OCI-LY7 (cell line): ENCODE data around the gene FGD4. TPM values are rescaled to one million over a fixed set of nuclear protein-coding genes. Genes with fewer than 3 reads are reported as not detected.

Source experiments
- BruUV-seq: library from RNA; stranded (reverse); fragments of 400-500 nt; replicated peaks from 2 replicates; lab custom pipeline; 2021; lab: Mats Ljungman, UMichigan
- CTCF ChIA-PET: fragments of 300-600 bp; sonication (Branson Sonifier 250); formaldehyde crosslinking; loops from one replicate; lab custom pipeline; 2022; ENCODE audit warnings: antibody characterized with exemption; ENCODE audit not compliant: unreplicated experiment; lab: Charles Lee
- POLR2A ChIA-PET: fragments of 300-600 bp; sonication (Branson Sonifier 250); formaldehyde crosslinking; loops from one replicate; lab custom pipeline; 2022; ENCODE audit warnings: antibody characterized with exemption; lab: Charles Lee
- DNase-seq: peaks from one replicate; pipeline ENCODE4 v3.0.0-alpha.2; 2015; ENCODE audit warnings: low spot score
- H2AFZ ChIP-seq: fragments of 200-600 bp; sonication (generic), shearing (Covaris generic); 2 replicates; pipeline ENCODE4 v1.6.1; 2014; ENCODE audit warnings: mild to moderate bottlenecking, antibody characterized with exemption, low read length, moderate library complexity
- H3K27ac ChIP-seq: fragments of 200-600 bp; sonication (generic); 2 replicates; pipeline ENCODE4 v1.5.1; 2014; ENCODE audit warnings: mixed run types, low read depth, mild to moderate bottlenecking, moderate library complexity, low read length, inconsistent platforms; ENCODE audit not compliant: poor library complexity, severe bottlenecking
- H3K36me3 ChIP-seq: fragments of 200-600 bp; sonication (generic); 2 replicates; pipeline ENCODE4 v1.6.1; 2014; ENCODE audit warnings: mild to moderate bottlenecking, antibody characterized with exemption, low read length, moderate library complexity, mixed read lengths; ENCODE audit not compliant: insufficient read depth
- H3K4me1 ChIP-seq: fragments of 200-600 bp; sonication (generic); 2 replicates; pipeline ENCODE4 v1.5.1; 2014; ENCODE audit warnings: mild to moderate bottlenecking, low read length; ENCODE audit not compliant: insufficient read depth, poor library complexity, severe bottlenecking
- H3K4me2 ChIP-seq: fragments of 200-600 bp; sonication (generic); 2 replicates; pipeline ENCODE4 v1.6.1; 2014; ENCODE audit warnings: mild to moderate bottlenecking, low read length
- H3K4me3 ChIP-seq: fragments of 200-600 bp; sonication (generic); 2 replicates; pipeline ENCODE4 v1.5.1; 2014; ENCODE audit warnings: mild to moderate bottlenecking, low read depth, low read length; ENCODE audit not compliant: poor library complexity, severe bottlenecking
- H3K79me2 ChIP-seq: fragments of 200-600 bp; sonication (generic); 2 replicates; pipeline ENCODE4 v1.6.1; 2016; ENCODE audit warnings: low read depth, mild to moderate bottlenecking, low read length, moderate library complexity, mixed read lengths; ENCODE audit not compliant: insufficient read depth
- H3K9me2 ChIP-seq: fragments of 200-600 bp; sonication (generic); 2 replicates; pipeline ENCODE4 v1.6.1; 2016; ENCODE audit warnings: mild to moderate bottlenecking, low read length, mixed read lengths; ENCODE audit not compliant: insufficient read depth
- H3K9me3 ChIP-seq: fragments of 200-600 bp; sonication (generic); 2 replicates; pipeline ENCODE4 v1.6.1; 2014; ENCODE audit warnings: mild to moderate bottlenecking, mixed run types, low read length, mixed read lengths
- H4K20me1 ChIP-seq: fragments of 200-600 bp; sonication (generic); 2 replicates; pipeline ENCODE4 v1.6.1; 2014; ENCODE audit warnings: mild to moderate bottlenecking, antibody characterized with exemption, low read length, moderate library complexity, mixed read lengths; ENCODE audit not compliant: insufficient read depth
- EZH2phosphoT487 ChIP-seq: fragments of 200-600 bp; sonication (generic); IDR thresholded peaks from 2 replicates; pipeline ENCODE4 v1.6.1; 2018; ENCODE audit warnings: low read depth, borderline replicate concordance, mild to moderate bottlenecking, mixed run types, antibody characterized with exemption, low read length, moderate library complexity, mixed read lengths
- intact Hi-C: fragments of 100-400 bp; cut with micrococcal nuclease; formaldehyde crosslinking; loops from one replicate; pipeline ENCODE4 v1.10.0; 2022; ENCODE audit not compliant: unreplicated experiment
- total RNA-seq, 2 experiments: library from RNA; depleted of rRNA in 1 of 2; stranded (reverse); fragments of >200 nt in 1 of 2; shearing (Covaris generic) in 1 of 2; gene quantifications; 2 replicates each; pipeline ENCODE4 v1.2.3, GENCODE V29; 2014 to 2022
- TF ChIP-seq, protein P1 (sequence below): fragments of 200-600 bp; sonication (generic); conservative IDR thresholded peaks from 2 replicates; pipeline ENCODE4 v1.5.1; 2014; ENCODE audit warnings: mild to moderate bottlenecking, antibody characterized with exemption, low read length, moderate library complexity, mixed read lengths

FGD4 gene
- total RNA-seq, 2 experiments from 2014 or later: 14.9 to 19.3 TPM

DNA sequence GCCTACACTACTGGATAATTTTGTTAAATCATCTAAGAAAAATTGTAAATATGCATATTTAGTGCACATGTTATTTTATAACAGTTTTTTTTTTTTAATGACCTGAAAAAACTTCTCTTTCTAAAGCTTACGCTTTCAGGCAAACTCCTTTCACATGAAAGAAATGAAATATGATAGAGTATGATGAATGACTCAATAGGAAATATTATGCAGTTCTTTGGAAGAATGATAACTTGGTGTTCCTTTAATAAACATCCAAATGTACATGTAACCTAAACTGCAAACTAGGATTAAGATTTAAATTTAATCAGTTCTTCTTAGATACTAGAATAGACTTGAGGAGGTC lies 136.6 kb downstream of the FGD4 start:
- no peak for TF ChIP-seq EZH2phosphoT487
- TF ChIP-seq, protein P1, sequence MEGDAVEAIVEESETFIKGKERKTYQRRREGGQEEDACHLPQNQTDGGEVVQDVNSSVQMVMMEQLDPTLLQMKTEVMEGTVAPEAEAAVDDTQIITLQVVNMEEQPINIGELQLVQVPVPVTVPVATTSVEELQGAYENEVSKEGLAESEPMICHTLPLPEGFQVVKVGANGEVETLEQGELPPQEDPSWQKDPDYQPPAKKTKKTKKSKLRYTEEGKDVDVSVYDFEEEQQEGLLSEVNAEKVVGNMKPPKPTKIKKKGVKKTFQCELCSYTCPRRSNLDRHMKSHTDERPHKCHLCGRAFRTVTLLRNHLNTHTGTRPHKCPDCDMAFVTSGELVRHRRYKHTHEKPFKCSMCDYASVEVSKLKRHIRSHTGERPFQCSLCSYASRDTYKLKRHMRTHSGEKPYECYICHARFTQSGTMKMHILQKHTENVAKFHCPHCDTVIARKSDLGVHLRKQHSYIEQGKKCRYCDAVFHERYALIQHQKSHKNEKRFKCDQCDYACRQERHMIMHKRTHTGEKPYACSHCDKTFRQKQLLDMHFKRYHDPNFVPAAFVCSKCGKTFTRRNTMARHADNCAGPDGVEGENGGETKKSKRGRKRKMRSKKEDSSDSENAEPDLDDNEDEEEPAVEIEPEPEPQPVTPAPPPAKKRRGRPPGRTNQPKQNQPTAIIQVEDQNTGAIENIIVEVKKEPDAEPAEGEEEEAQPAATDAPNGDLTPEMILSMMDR: no peak
- Histone ChIP-seq H3K27ac (peak overlapping the region; percentile 67), H3K9me2 (no peaks in the 10 kb centered on the region), H3K4me1 (peaks cover 51% of the 10 kb centered on the region), H2AFZ (no peak overlapping the region), H4K20me1 (no peaks in the 10 kb centered on the region), H3K79me2 (peaks cover 58% of the 10 kb centered on the region), H3K9me3 (no peaks in the 10 kb centered on the region), H3K4me2 (peak overlapping the region; percentile 87), H3K36me3 (no peaks in the 10 kb centered on the region), H3K4me3 (peak overlapping the region; percentile 74)
- CTCF ChIA-PET: interaction anchor here (2.7 kb wide), 1 partner anchor 9 kb away, joined by 10 read pairs; no protein-coding TSS in a partner anchor
- no TSS peak for BruUV-seq
- POLR2A ChIA-PET: interaction anchor here (0.8 to 5.5 kb wide), 12 partner anchors 9 to 88 kb away, joined by 3 to 65 read pairs (median 6); no protein-coding TSS in a partner anchor
- no peak for DNase-seq
- intact Hi-C loops: loop anchor here (2.0 to 5.0 kb wide), 2 partner anchors 79 to 269 kb away; no protein-coding TSS in a partner anchor

DNA sequence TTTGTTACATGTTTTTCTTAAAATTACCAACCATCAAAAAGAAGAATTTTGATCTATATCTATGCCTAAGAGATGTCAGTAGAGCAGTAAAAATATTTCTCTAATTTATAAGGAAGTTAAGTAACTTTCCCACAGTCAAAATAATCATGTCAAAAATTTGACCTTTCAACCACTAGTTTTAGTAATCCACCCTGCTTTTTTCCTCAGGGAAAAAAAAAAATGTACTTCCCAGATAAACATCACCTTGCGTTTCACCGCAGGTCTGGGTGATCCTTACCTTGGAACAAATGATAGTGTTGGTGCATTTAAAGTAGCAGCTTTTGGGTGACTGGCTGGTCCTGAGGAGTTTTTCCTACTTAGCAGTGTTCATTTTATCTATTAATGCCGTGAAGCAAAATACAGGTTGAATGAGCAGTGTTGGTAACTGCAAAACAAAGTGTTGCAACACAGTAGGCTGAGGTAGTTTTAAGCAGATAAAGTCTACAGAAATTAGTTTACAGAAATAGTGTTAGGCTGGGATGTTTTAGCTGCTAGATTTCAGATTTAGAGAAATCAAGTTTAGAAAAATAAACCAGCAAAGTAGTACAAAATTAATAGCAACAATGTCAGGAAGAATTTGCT lies 142.5 kb downstream of the FGD4 start:
- Histone ChIP-seq H3K27ac (no peak overlapping the region), H4K20me1 (no peaks in the 10 kb centered on the region), H3K9me3 (no peaks in the 10 kb centered on the region), H3K36me3 (peaks cover 16% of the 10 kb centered on the region), H3K4me1 (peaks cover 65% of the 10 kb centered on the region), H2AFZ (no peak overlapping the region), H3K79me2 (peaks cover 87% of the 10 kb centered on the region), H3K4me2 (peak overlapping the region; percentile 13), H3K4me3 (no peak overlapping the region), H3K9me2 (no peaks in the 10 kb centered on the region)
- intact Hi-C loops: no loop called here
- no TSS peak for BruUV-seq
- CTCF ChIA-PET: no interaction called here
- no peak for TF ChIP-seq EZH2phosphoT487
- TF ChIP-seq, protein P1: no peak
- no peak for DNase-seq
- POLR2A ChIA-PET: interaction anchor here (0.6 to 5.4 kb wide), 5 partner anchors 8 to 436 kb away, joined by 3 to 65 read pairs (median 4); no protein-coding TSS in a partner anchor
